GM21825 (cell line): ENCODE results near the gene BMP8B.
"Not testable (repeated sequence)": the region's sequence is repeated elsewhere in the genome, so short reads cannot be mapped to it uniquely, and the experiment has no call there.

Source experiments
- ATAC-seq: cut with Tn5 transposase; IDR thresholded peaks from one replicate; pipeline ENCODE4 v1.9.1; 2021; ENCODE audit warnings: mild to moderate bottlenecking, moderate library complexity; ENCODE audit not compliant: unreplicated experiment

BMP8B gene

GRCh38 chr1:39779137-39779536, 9.5 kb downstream of the BMP8B start:
- ATAC-seq, result no peak

- ATAC-seq, result not testable (repeated sequence)
Observed at GRCh38 chr1:39778463-39779099, 10.1 kb downstream of the BMP8B start.

- not testable (repeated sequence) for ATAC-seq
Observed at GRCh38 chr1:39777896-39778295, 10.8 kb downstream of the BMP8B start.

- no peak for ATAC-seq
Observed at GRCh38 chr1:39777306-39777705, 11.4 kb downstream of the BMP8B start.

- ATAC-seq, result no peak
Observed at GRCh38 chr1:39776886-39777285, 11.8 kb downstream of the BMP8B start.

- peak; percentile 53 for ATAC-seq
Observed at GRCh38 chr1:39776400-39776713, 12.3 kb downstream of the BMP8B start.

GRCh38 chr1:39775676-39776399, 12.8 kb downstream of the BMP8B start:
- peak; percentile 44 for ATAC-seq

GRCh38 chr1:39775141-39775540, 13.5 kb downstream of the BMP8B start:
- ATAC-seq, result not testable (repeated sequence)

- ATAC-seq, result not testable (repeated sequence)
Observed at GRCh38 chr1:39773369-39773979, 15.2 kb downstream of the BMP8B start.

GRCh38 chr1:39771022-39771532, 17.6 kb downstream of the BMP8B start, which contains the start of gene OXCT2:
Gene OXCT2 (minus strand): TSS chr1:39771348. CDS start chr1:39771255, 93 bp downstream.
- ATAC-seq, result not testable (repeated sequence)

- ATAC-seq, result not testable (repeated sequence)
Observed at GRCh38 chr1:39770100-39771021, 18.3 kb downstream of the BMP8B start.

- not testable (repeated sequence) for ATAC-seq
Observed at GRCh38 chr1:39769502-39769901, 19.2 kb downstream of the BMP8B start.

- ATAC-seq, result not testable (repeated sequence)
Observed at GRCh38 chr1:39766466-39766865, 22.2 kb downstream of the BMP8B start.

- not testable (repeated sequence) for ATAC-seq
Observed at GRCh38 chr1:39764512-39764911, 24.2 kb downstream of the BMP8B start.

- ATAC-seq, result not testable (repeated sequence)
Observed at GRCh38 chr1:39763619-39764374, 24.9 kb downstream of the BMP8B start.

GRCh38 chr1:39762550-39763540, 25.8 kb downstream of the BMP8B start:
- ATAC-seq, result no peak

- no peak for ATAC-seq
Observed at GRCh38 chr1:39761557-39762260, 27.0 kb downstream of the BMP8B start.

GRCh38 chr1:39761016-39761415, 27.6 kb downstream of the BMP8B start:
- no peak for ATAC-seq
